BLaER1 treated with 17β-estradiol and CSF1 and Interleukin-3, amounts not matched to agents 10 nM and 100 nM (cell line): Measurements from ENCODE around the gene MEF2C.

Experiments used
- H3K27ac ChIP-seq, 11 experiments: shearing (Covaris generic); formaldehyde crosslinking; 2 replicates each; pipeline ENCODE4 v1.8.1; 2022
- H3K27me3 ChIP-seq, 11 experiments: shearing (Covaris generic); formaldehyde crosslinking; 2 replicates each; pipeline ENCODE4 v1.8.1; 2022
- H3K36me3 ChIP-seq, 11 experiments: shearing (Covaris generic); formaldehyde crosslinking; 2 replicates each; pipeline ENCODE4 v1.8.1; 2022
- H3K4me1 ChIP-seq, 10 experiments: shearing (Covaris generic); formaldehyde crosslinking; 2 replicates each; pipeline ENCODE4 v1.8.1; 2022
- H3K4me2 ChIP-seq, 11 experiments: shearing (Covaris generic); formaldehyde crosslinking; 2 replicates each; pipeline ENCODE4 v1.8.1; 2022
- H3K4me3 ChIP-seq, 10 experiments: shearing (Covaris generic); formaldehyde crosslinking; 2 replicates each; pipeline ENCODE4 v1.8.1; 2022
- H3K9ac ChIP-seq, 11 experiments: shearing (Covaris generic); formaldehyde crosslinking; 2 replicates each; pipeline ENCODE4 v1.8.1; 2022
- H3K9me3 ChIP-seq, 11 experiments: shearing (Covaris generic); formaldehyde crosslinking; replicated peaks in 1 of 11; 2 replicates each; pipeline ENCODE4 v1.8.1; 2022
- H4K20me1 ChIP-seq, 11 experiments: shearing (Covaris generic); formaldehyde crosslinking; 2 replicates each; pipeline ENCODE4 v1.8.1; 2022
- Cebpa-rat ChIP-seq, 11 experiments: shearing (Covaris generic); IDR thresholded peaks; 2 replicates each; pipeline ENCODE4 v1.8.1; 2022

The MEF2C gene

DNA sequence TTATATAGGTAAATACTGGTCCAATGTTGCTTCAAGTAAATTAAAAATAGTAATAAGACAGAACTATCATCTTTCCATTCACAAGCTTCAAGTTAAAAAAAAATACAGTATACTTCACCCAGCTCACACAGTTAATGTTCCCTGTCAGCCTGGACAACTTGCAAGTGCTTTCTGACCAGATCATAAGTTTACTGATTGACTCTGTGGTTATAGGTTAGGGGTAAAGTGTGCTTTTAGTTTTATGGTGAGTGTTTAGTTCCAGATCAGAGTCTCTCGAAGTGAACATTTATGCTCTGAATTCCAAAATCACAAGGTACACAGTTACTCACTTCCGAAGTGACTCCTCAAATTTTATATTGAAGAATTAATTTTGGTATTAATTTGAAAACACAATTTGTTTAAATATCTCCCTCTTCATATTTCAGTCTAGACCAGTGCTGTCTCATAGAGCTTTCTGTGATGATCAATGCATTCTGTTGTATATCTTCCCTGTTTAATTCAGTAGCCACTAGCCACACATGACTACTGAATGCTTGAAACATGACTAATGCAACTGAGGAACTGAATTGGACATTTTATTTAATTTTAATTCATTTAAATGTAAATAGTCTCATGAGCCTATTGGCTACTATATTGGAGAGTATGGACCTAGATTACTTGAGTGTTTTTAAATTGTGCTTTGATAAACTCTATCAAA, 90.7 kb downstream of the MEF2C start:
- H3K27me3 ChIP-seq = no peaks in the 10 kb centered on the region
- no peak for TF ChIP-seq Cebpa-rat (IDR thresholded peaks at IDR 0.05)
- peaks cover 33 to 85% (median 61%) of the 10 kb centered on the region in 11 experiments; a peak in 21 of 22 replicates for H4K20me1 ChIP-seq
- no peak overlapping the region for H3K9ac ChIP-seq
- peaks cover 40 to 100% (median 88%) of the 10 kb centered on the region in 11 experiments for H3K36me3 ChIP-seq
- no peak overlapping the region for H3K4me3 ChIP-seq
- no peak overlapping the region for H3K27ac ChIP-seq
- H3K4me1 ChIP-seq = peaks cover 0 to 15% (median 5%) of the 10 kb centered on the region in 10 experiments; a peak in 11 of 20 replicates
- H3K4me2 ChIP-seq = no peak overlapping the region
- H3K9me3 ChIP-seq = peaks cover 0 to 5% (median 0%) of the 10 kb centered on the region in 11 experiments; a peak in 1 of 22 replicates

DNA sequence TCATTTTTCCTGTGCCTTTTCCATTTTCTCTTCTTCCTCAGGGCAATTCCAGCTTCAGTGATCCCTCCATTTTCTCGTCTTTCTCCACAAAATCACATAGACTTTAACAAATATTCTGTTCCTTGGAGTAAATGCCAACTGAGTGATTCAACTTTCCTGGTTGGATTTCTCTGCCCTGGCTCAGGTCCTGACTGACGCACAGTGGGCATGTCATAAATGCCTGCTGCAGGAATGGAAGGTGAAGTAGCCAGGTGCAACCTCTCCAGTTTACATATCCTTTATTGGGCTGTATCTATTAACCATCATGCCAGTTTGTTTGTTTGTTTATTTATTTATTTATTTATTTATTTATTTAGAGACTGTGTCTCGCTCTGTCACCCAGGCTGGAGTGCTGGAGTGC, 95.1 kb downstream of the MEF2C start:
- Histone ChIP-seq H3K36me3 (peaks cover 48 to 100% (median 79%) of the 10 kb centered on the region in 11 experiments), H3K4me3 (no peak overlapping the region), H3K9me3 (no peaks in the 10 kb centered on the region), H3K4me2 (peak overlapping the region in 2 of 11 experiments; percentile 15 to 57; a peak in 1 of 22 replicates), H3K27ac (no peak overlapping the region), H3K9ac (no peak overlapping the region), H3K27me3 (no peaks in the 10 kb centered on the region), H3K4me1 (peaks cover 0 to 47% (median 22%) of the 10 kb centered on the region in 10 experiments; a peak in 16 of 20 replicates), H4K20me1 (peaks cover 59 to 100% (median 94%) of the 10 kb centered on the region in 11 experiments; a peak in 21 of 22 replicates)
- no peak for TF ChIP-seq Cebpa-rat (IDR thresholded peaks at IDR 0.05)

DNA sequence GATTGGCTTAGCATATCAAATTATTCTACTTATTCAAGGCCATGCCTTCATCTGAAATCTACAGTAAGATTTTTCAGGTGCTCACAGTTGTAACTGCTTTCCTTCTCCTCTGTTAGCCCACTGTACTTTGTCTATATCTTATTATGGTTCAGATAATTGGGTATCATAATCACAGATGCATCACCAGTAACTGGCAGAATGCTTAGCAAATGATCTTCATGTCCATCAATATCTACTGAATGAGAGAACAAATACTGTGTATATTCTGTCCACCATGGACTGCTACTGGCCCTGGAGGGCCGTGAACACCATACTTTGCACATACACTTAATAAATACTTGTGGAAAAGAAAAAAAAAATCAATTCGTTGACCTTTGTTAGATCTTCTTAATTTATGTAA, 96.2 kb downstream of the MEF2C start:
- H3K4me2 ChIP-seq = peak overlapping the region in 4 of 11 experiments; percentile 8 to 57 (median 32); a peak in 6 of 22 replicates
- H3K9ac ChIP-seq = no peak overlapping the region
- TF ChIP-seq Cebpa-rat (IDR thresholded peaks at IDR 0.05) = no peak
- H3K27me3 ChIP-seq = no peaks in the 10 kb centered on the region
- peaks cover 0 to 49% (median 24%) of the 10 kb centered on the region in 10 experiments; a peak in 16 of 20 replicates for H3K4me1 ChIP-seq
- peak overlapping the region in 2 of 11 experiments; percentile 41 to 58; a peak in 3 of 22 replicates for H3K27ac ChIP-seq
- H3K9me3 ChIP-seq = no peaks in the 10 kb centered on the region
- no peak overlapping the region for H3K4me3 ChIP-seq
- peaks cover 59 to 100% (median 79%) of the 10 kb centered on the region in 11 experiments for H3K36me3 ChIP-seq
- peaks cover 66 to 100% (median 94%) of the 10 kb centered on the region in 11 experiments; a peak in 21 of 22 replicates for H4K20me1 ChIP-seq

DNA sequence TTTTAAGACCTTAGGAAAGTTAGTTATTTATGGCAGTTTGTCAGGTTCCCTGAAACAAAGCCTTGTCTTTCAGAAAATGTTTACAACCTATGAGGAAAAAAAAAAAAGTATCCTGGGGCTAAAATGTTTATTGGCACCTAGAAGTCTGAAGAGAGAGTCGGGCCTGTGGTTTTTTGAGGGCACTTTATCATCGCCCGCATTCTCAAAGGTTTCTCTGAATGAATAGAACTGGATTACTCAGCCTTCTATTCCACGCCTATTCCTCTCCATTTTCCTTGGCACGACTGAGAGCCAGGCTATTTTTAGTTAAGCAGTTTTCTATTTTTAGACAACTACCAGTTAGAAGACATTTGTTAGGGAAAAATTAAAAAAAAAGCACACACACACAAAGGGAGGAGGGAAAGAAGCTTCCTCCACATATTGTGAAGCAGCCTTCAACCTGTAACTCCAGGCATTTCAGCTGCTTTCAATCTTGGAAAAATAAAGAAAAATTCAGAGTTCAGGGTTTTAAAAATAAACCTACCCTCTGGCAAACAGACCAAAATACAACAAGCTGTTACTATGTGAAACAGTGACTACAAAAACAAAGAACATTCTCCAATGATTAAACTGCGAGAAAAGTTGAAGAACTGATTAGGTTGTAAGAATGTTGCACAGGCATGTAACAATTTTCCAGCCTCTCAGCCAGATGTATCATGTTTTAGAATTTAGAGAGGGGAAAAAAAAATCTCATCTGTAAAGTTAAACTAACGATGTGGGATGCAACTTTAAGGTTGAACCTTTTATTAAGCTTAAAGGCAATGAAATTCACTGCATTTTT, 97.0 kb downstream of the MEF2C start:
- H3K36me3 ChIP-seq = peaks cover 61 to 100% (median 82%) of the 10 kb centered on the region in 11 experiments
- no peak overlapping the region for H3K4me3 ChIP-seq
- peaks cover 0 to 55% (median 25%) of the 10 kb centered on the region in 10 experiments; a peak in 16 of 20 replicates for H3K4me1 ChIP-seq
- peak overlapping the region in 4 of 11 experiments; percentile 6 to 58 (median 22); a peak in 5 of 22 replicates for H3K9ac ChIP-seq
- TF ChIP-seq Cebpa-rat (IDR thresholded peaks at IDR 0.05) = no peak
- no peaks in the 10 kb centered on the region for H3K9me3 ChIP-seq
- H3K4me2 ChIP-seq = peak overlapping the region in 8 of 11 experiments; percentile 3 to 57 (median 22); a peak in 9 of 22 replicates
- peak overlapping the region in 10 of 11 experiments; percentile 29 to 58 (median 42); a peak in 16 of 22 replicates for H3K27ac ChIP-seq
- peaks cover 71 to 100% (median 98%) of the 10 kb centered on the region in 11 experiments; a peak in 21 of 22 replicates for H4K20me1 ChIP-seq
- H3K27me3 ChIP-seq = no peaks in the 10 kb centered on the region

DNA sequence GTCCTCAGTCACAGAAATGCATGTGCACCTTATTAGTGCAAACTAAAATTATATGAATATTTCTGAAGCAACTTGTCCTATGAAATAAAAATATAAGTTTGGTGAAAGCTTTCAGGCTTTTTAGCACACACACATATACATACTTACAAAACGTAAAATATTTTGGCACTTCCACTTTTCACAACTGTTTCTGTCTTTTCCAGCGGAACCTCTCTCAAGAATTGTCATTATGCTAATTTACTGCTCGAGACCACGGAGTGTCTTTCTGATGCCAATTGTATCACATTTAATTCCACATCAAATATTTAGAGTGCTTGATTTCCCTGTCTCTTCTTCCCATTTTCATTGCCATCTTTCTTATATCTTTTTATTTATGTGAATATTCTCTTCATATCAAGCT, 100.4 kb downstream of the MEF2C start:
- Histone ChIP-seq H3K9me3 (no peaks in the 10 kb centered on the region), H3K4me3 (no peak overlapping the region), H3K4me2 (no peak overlapping the region), H3K36me3 (peaks cover 45 to 100% (median 83%) of the 10 kb centered on the region in 11 experiments), H3K9ac (no peak overlapping the region), H4K20me1 (peaks cover 77 to 100% (median 97%) of the 10 kb centered on the region in 11 experiments; a peak in 21 of 22 replicates), H3K27me3 (no peaks in the 10 kb centered on the region), H3K4me1 (peaks cover 6 to 75% (median 36%) of the 10 kb centered on the region in 10 experiments; a peak in 16 of 20 replicates), H3K27ac (no peak overlapping the region)
- no peak for TF ChIP-seq Cebpa-rat (IDR thresholded peaks at IDR 0.05)

DNA sequence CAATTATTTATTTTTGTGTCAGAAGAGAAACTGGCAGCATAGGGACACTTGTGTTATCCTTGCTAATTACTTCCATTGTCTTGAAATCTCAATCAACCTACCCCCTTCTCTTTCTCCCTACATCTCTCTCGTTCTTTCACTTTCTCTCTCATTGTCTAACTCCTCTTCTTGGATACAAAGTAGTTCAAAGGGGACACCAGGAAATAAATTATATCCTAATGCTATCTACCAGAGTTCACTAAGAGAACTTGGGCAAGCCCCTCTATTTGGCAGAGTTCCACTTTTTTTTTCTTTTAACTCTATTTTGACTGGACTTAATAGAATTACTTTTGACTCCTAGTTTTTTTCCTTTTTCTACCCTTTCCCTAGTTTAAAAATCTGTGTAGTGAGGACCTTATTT, 102.2 kb downstream of the MEF2C start:
- TF ChIP-seq Cebpa-rat (IDR thresholded peaks at IDR 0.05) = no peak
- Histone ChIP-seq H3K27ac (peak overlapping the region in 1 of 11 experiments; percentile 26; a peak in 1 of 22 replicates), H3K4me2 (no peak overlapping the region), H3K9me3 (no peaks in the 10 kb centered on the region), H3K9ac (no peak overlapping the region), H4K20me1 (peaks cover 72 to 100% (median 94%) of the 10 kb centered on the region in 11 experiments; a peak in 21 of 22 replicates), H3K4me1 (peaks cover 7 to 67% (median 32%) of the 10 kb centered on the region in 10 experiments; a peak in 17 of 20 replicates), H3K27me3 (no peaks in the 10 kb centered on the region), H3K4me3 (no peak overlapping the region), H3K36me3 (peaks cover 54 to 100% (median 86%) of the 10 kb centered on the region in 11 experiments)

DNA sequence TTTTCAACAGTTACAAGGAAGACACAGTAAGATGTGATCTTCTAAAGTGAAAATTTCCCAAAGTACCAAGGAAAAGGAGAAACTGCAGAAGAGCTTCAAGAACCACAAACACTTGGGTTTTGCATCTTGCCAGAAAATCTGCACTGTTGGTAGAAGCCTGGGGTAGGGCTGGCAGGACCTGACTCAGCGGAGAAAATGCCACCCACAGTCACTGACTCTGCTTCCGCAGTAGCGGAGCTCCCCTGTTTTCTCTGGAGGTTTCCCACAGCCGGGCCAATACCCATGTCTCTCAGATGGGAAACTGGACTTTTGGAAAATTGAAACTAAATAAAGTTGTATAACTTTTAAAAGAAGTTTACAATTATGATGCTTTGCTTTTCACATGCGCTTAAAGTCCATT, 104.2 kb downstream of the MEF2C start:
- H3K9ac ChIP-seq = no peak overlapping the region
- TF ChIP-seq Cebpa-rat (IDR thresholded peaks at IDR 0.05) = no peak
- H3K36me3 ChIP-seq = peaks cover 72 to 100% (median 96%) of the 10 kb centered on the region in 11 experiments
- H3K27ac ChIP-seq = 0 out of 22 replicates have a peak overlapping the region, but pooled peaks of 2 of the 11 experiments have one; percentile 4 to 19
- H3K4me1 ChIP-seq = peaks cover 3 to 55% (median 27%) of the 10 kb centered on the region in 10 experiments; a peak in 14 of 20 replicates
- no peak overlapping the region for H3K4me3 ChIP-seq
- H3K9me3 ChIP-seq = no peaks in the 10 kb centered on the region
- H3K4me2 ChIP-seq = peak overlapping the region in 2 of 11 experiments; percentile 32 to 43; a peak in 5 of 22 replicates
- peaks cover 77 to 100% (median 93%) of the 10 kb centered on the region in 11 experiments for H4K20me1 ChIP-seq
- H3K27me3 ChIP-seq = no peaks in the 10 kb centered on the region

DNA sequence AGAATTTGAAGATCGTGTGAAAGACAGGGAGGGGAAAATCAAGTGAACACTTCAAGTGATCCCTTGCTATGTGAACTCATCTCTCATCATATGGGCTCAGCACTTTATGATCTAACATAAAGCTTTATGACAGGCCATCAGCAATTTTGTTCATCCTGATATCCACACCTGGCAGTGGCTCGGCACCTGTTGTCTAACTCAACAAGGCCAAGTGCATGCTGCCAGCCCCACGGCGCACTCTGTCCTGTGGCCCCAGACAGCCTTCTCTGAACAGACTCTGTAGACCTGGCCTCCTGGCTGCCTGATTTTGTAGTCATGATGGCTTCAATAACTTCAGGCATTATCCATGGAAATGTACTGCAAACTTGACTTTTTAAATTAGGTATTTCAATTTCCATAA, 106.3 kb downstream of the MEF2C start:
- TF ChIP-seq Cebpa-rat (IDR thresholded peaks at IDR 0.05) = no peak
- H3K27me3 ChIP-seq = no peaks in the 10 kb centered on the region
- no peak overlapping the region for H3K9ac ChIP-seq
- H3K27ac ChIP-seq = no peak overlapping the region
- H3K36me3 ChIP-seq = peaks cover 72 to 100% (median 96%) of the 10 kb centered on the region in 11 experiments
- H3K9me3 ChIP-seq = no peaks in the 10 kb centered on the region
- H3K4me3 ChIP-seq = no peak overlapping the region
- H3K4me1 ChIP-seq = peaks cover 3 to 53% (median 25%) of the 10 kb centered on the region in 10 experiments; a peak in 14 of 20 replicates
- H4K20me1 ChIP-seq = peaks cover 79 to 100% (median 94%) of the 10 kb centered on the region in 11 experiments
- H3K4me2 ChIP-seq = peak overlapping the region in 4 of 11 experiments; percentile 3 to 34 (median 6); a peak in 5 of 22 replicates
